IMR-90 (cell line): Measurements from ENCODE around the gene MSLN.

Experiments
- CHD1 ChIP-seq: IDR thresholded peaks from 2 replicates; pipeline ENCODE4 v1.6.1; 2012; ENCODE audit warnings: low read depth, low read length, improper control_type of control experiment
- ELK1 ChIP-seq: fragments of 150-350 bp; IDR thresholded peaks from 2 replicates; pipeline ENCODE4 v1.6.1; 2016; ENCODE audit warnings: low read depth, mild to moderate bottlenecking, low read length, moderate library complexity, borderline replicate concordance
- MXI1 ChIP-seq: IDR thresholded peaks from 2 replicates; pipeline ENCODE4 v1.6.1; 2012; ENCODE audit warnings: low read depth, mild to moderate bottlenecking, low read length, moderate library complexity, borderline replicate concordance
- RCOR1 ChIP-seq: IDR thresholded peaks from 2 replicates; pipeline ENCODE4 v1.6.1; 2012; ENCODE audit warnings: mild to moderate bottlenecking, low read length, improper control_type of control experiment; ENCODE audit not compliant: insufficient replicate concordance
- TF ChIP-seq, protein P1 (sequence below): conservative IDR thresholded peaks from 2 replicates; pipeline ENCODE4 v1.5.1; 2012; ENCODE audit warnings: mild to moderate bottlenecking, low read depth, low read length, improper control_type of control experiment

DNA sequence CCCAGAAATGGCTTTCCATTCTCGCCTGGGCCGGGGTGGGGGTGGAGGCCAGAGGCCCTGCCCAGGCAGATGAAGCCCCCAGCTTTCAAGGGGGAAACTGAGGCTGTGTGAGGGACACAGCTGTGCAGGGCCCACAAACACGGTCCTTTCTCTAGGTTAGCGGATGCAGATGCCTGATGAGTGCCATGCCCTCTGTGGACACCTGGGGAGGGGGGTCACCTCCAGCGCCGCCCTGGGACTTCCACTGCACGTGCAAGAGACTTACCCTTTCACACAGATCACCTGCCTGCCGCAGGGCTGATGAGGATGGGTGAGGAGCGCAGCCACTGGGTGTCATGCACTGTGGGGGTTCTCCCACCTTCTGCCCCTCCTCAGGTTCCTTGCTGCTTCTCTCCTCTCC lies 42.1 kb upstream of the MSLN start:
- TF ChIP-seq, protein P1, sequence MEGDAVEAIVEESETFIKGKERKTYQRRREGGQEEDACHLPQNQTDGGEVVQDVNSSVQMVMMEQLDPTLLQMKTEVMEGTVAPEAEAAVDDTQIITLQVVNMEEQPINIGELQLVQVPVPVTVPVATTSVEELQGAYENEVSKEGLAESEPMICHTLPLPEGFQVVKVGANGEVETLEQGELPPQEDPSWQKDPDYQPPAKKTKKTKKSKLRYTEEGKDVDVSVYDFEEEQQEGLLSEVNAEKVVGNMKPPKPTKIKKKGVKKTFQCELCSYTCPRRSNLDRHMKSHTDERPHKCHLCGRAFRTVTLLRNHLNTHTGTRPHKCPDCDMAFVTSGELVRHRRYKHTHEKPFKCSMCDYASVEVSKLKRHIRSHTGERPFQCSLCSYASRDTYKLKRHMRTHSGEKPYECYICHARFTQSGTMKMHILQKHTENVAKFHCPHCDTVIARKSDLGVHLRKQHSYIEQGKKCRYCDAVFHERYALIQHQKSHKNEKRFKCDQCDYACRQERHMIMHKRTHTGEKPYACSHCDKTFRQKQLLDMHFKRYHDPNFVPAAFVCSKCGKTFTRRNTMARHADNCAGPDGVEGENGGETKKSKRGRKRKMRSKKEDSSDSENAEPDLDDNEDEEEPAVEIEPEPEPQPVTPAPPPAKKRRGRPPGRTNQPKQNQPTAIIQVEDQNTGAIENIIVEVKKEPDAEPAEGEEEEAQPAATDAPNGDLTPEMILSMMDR, result no peak
- TF ChIP-seq MXI1 (no peak), ELK1 (no peak), RCOR1 (no peak), CHD1 (no peak)
